Activated CD4-positive, CD25-positive, alpha-beta regulatory T cell (primary cell): ENCODE data around the gene TBL3.
"Not testable (repeated sequence)": the region's sequence is repeated elsewhere in the genome, so short reads cannot be mapped to it uniquely, and the experiment has no call there.

Experiments used
- DNase-seq, 4 experiments: peaks; one replicate each; lab custom pipeline; 2025; lab: John Stamatoyannopoulos, UW

Gene TBL3

DNA sequence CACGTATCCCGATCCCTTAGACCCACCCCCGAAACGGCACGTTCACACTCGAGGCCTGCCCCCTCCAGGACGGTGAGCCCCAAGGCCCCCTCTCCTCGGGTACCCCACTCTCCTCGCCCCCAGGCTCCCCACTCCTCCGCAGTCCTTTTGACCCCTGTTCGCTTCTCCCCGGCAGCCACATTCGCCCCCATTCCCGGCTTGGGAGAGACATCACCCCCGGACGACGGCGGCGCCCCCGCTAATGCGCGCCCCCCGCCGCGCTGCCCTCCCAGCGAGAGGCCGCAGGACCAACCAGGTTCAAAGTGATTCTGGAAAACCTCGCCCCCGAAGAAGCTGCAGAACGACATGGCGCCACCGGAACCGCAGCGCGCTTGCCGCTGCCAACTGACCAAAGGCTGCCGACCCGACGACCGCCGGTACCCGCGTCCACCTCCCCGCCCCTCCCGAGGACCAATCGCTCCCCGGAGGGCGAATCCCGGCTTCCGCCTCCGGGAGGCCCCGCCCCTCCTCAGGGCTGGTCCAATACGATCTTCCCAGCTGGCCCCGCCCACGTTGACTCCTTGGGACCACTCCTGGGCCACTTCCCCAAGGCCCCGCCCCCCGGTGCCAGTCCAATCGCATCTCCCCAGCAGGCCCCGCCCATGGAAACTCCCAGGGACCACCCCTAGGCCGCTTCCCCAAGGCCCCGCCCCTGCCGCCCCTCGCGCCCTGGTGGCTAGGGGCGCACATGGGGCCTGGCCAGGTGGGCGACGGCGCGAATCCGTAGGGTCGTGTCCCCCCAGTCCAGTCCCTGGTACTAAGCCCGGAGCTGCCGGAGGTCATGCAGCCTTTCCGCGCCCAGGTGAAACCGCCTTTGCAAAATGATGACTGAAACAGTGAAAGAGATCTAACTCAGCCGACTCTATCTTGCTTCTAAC, 28.8 kb upstream of the TBL3 start, which contains the start of gene MSRB1:
TSS of gene MSRB1 (minus strand) at position 390 of the 917 bp plus-strand sequence. CDS start at position 347, 43 bp downstream.
- peak; percentile 97 to 99 (median 98) for DNase-seq

DNA sequence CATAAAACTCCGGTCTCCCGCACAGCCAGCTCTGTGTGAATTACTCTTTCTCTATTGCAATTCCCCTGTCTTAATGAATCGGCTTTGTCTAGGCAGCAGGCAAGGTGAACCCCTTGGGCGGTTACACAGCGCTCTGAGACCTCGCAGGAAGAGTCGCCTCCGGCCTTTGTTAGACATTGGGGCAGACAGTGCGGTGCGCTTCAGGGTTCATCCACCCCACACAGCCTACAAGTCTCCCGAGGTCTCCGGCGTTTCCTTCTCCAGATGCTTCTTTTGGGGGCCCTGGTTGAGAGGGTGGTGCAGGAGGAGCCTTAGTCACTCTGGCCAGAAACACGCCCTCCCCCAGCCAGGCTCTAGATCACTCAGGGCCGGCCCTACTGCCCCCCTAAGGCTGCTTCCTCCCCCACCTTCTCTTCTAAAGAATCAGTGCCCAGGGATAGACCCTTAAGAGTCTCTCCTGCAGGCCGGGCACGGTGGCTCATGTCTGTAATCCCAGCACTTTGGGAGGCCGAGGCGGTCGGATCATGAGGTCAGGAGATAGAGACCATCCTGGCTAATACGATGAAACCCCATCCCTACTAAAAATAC, 27.1 kb upstream of the TBL3 start:
- DNase-seq = no peak

DNA sequence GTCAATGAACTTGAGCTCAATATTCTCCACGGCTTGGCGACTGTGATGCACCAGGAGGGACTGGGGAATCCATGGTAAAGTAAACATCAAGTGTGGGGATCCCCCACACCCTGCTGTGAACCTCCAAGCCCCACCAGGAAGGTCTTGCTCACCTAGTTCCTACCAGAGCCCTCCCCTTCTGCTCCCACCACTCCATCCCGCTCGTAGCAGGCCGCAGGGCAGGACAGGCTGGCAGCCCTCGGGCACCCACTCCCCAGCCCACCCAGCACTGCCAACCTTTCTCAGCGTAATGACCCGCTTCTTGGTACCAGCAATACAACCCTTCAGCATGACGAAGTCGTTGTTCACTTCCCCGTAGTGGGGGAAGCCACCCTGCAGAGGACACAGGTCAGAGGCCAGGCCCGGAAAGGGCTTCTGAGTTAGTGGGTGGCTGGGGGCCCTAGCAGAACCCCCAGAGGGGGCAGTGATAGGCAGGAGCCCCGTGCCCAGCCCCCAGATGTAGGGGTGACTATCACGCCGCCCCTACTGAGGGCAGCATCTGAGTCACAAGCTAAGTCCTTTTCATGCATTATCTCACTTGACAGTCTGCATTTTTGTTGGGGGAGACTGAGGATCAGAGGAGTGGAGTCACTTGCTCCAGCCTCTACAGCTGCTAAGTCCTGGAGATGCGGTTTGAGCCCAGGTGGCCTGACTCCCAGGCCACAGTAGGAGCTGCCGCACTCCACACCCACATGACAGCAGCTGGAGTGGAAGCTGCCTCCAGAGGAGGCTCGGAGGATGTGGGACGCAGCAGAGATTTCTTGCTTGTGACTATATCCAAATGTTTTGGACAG, 26.1 kb upstream of the TBL3 start:
- no peak for DNase-seq

DNA sequence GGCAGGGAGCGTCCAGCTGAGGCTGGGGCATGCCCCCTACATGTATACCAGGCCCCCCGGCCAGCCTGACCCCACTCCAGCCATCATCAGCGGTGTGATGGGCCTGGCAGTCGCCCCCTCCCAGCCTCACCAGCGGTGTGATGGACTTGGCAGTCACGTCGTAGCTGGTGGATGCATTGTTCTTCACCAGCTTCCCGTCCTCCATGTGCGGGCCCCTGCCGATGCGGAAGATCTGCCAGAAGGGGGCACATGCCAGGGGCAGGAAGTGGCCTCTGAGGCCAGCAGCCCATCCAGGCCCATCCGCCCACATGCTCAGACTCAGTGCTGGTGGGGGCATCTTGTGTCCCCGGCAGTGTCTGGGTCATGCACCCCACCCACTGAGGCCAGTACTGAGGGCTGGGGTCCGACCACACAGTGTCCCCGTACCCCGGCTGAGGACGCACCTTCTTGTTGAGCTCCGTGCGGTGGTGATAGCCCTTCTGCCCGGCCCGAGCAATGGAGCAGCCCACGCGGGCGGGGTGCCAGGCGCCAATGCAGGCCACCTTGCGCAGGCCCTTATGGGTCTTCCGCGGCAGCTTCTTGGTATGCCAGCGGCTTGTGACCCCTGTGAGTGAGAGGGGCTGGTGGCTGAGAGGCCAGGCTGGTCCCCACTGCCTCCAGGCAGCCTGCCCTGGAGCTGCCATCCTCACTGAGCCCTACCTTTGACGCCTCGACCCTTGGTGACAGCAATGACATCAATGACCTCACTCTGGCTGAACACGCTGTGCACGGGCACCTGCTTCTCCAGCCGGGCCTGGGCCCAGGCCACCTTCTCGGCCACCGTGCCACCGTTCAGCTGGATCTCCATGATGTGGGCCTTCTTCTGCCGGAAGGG, 25.1 kb upstream of the TBL3 start:
- DNase-seq = no peak

DNA sequence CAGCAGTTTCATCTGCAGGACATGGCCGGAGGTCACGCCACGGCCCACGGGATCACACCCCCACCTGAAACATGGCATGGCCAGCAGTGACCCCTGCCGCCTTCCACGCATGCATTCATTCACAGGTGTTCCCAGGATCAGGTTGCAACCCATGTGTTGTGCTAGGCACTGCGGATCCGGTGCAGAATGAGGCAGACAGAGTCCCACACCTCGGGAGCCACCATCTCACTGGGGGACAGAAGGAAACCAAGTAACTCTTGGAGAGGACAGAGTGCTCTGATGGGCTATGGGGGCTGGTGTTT, 24.5 kb upstream of the TBL3 start:
- no peak for DNase-seq

DNA sequence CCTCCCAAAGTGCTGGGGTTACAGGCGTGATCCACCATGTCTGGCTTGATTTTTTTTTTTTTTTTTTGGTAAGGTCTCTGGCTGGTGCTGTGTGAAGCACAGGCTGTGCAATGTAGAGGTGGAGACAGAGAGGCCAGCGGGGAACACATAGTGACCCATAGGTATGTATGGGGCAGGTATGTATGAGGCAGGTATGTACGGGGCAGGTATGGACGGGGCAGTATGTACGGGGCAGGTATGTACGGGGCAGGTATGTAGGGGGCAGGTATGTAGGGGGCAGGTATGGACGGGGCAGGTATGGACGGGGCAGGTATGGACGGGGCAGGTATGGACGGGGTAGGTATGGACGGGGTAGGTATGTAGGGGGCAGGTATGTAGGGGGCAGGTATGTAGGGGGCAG, 22.3 kb upstream of the TBL3 start:
- no peak for DNase-seq

DNA sequence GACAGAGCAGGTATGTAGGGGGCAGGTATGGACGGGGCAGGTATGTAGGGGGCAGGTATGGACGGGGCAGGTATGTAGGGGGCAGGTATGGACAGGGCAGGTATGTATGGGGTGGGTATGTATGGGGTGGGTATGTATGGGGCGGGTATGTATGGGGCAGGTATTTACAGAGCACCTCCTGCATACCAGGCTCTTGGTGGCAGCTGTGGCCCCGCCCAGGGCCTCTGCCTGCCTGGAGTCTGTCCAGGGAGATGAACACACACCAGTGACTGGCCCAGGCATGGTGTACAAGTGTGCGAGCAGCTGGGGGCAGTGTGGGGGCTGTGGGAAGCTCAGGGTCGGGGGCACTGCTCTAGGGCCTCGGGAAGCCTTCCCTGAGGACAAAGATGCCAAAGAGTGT, 21.8 kb upstream of the TBL3 start:
- DNase-seq = no peak

DNA sequence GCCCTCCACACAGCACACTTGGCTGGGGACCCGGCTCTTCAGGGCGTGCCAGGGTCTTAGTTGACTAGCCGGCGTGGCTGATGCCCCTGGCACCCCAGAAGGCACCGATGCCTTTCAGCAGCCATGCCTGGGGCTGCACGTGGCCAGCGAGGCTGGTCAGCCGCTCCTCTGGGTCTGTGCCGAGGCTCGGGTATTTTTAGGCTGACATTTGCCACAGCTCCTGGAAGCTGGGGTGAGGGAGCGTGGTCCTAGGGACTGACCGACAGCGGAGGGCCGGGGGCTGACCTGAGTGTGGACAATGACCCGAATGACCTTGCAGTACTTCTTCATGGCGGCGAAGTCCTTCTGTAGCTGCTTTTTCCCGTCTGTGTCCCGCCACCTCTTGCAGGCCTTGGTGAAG, 21.3 kb upstream of the TBL3 start:
- no peak for DNase-seq

DNA sequence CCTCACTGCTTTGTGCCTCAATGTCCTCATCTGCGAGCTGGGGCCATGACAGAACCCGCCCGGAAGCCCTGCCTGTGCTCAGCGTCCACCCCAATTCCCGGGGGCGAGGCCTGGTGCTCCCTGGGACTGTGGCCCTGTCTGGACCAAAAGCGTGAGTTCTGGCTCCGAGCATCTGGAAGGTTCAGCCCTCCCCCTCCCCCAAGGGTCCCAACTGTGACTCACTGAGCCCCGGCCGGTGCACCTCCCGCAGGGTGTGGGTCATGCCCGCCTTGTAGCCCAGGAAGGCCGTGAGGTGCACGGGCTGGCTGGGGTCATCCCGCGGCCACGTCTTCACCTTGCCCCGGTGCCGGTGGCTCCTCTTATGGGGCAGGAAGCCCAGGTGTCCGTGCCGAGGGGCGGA, 18.1 kb upstream of the TBL3 start:
- no peak for DNase-seq

DNA sequence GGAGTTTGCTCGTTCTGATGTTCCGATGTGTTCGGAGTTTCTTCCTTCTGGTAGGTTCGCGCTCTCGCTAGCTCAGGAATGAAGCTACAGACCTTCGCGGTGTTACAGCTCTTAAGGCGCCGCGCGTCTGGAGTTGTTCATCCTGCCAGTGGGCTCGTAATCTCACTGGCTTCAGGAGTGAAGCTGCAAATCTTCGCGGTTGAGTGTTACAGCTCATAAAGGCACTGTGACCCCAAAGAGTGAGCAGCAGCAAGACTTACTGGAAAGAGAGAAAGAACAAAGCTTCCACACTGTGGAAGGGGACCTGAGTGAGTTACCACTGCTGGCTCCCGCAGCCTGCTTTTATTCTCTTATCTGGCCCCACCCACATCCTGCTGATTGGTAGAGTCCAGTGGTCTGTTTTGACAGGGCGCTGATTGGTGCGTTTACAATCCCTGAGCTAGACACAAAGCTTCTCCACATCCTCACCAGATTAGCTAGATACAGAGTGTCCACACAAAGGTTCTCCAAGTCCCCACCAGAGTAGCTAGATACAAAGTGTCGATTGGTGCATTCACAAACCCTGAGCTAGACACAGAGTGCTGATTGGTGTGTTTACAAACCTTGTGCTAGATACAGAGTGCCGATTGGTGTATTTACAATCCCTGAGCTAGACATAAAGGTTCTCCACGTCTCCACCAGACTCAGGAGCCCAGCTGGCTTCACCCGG, 14.3 kb upstream of the TBL3 start:
- not testable (repeated sequence) for DNase-seq

DNA sequence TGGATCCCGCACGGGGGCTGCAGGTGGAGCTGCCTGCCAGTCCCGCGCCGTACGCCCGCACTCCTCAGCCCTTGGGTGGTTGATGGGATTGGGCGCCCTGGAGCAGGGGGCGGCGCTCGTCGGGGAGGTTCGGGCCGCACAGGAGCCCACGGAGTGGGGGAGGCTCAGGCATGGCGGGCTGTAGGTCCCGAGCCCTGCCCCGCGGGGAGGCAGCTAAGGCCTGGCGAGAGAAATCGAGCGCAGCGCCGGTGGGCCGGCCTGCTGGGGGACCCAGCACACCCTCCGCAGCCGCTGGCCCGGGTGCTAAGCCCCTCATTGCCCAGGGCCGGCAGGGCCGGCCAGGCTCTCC, 13.7 kb upstream of the TBL3 start:
- not testable (repeated sequence) for DNase-seq

DNA sequence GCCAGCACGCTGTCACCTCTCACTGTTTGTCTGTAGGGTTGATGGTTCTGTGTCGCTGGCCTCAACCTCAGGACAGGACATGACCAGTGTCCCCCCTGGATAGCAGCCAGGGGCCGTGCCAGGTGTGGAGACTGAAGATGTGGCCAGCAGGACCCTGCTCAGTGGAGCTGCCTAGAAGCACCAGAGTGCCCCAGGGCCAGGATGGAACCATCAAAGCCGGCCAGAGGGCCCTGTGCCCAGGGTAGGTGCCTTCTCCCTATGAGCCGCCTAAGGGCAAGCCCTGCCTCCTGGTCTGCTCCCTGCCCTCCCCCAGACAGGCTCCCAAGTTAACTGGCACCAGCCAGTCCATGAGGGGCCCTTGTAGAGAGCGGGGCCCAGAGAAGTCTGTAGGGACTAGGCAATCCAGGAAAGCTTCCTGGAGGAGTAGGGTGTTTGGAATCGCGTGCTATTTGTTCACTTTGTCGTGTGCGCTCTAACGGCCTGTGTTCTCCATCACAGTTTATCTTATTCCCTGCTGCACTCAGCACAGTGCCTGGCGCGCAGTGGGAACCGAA, 13.1 kb upstream of the TBL3 start:
- DNase-seq = no peak

DNA sequence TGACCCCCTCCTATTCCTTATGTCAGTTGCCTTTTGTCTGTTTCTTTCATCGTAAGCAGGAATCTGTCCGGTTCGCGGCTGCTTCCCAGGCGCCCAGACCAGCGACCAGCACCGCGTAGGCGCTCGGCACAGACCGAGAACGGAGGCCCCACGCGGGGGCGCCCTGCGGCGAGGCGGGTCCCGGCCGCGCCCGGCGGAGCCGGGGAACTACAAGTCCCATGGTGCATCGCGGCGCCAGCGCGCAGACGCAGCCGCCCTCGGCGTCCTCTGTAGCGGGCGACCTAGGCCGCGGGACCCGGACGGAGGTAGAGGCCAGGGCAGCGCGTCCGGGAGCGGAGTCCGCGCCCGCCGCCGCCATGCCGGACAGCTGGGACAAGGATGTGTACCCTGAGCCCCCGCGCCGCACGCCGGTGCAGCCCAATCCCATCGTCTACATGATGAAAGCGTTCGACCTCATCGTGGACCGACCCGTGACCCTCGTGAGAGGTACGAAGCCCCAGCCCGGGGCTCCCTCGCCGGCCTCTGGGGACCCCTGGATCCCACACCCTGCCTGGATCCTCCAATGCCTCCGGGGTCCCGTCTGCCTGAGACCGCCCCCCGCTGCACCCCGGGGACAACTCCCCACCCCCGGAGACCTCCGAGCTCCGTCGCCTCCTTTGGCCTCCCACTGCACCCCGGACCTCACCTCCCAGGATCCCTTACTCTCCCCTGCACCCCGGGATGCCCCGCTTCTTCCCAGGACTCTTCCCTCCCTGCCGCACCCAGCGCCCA, 12.4 kb upstream of the TBL3 start, which contains the start of gene NDUFB10:
TSS of gene NDUFB10 (plus strand) at position 270 of the 771 bp plus-strand sequence. CDS start at position 357, 87 bp downstream.
- peak; percentile 86 to 89 (median 88) for DNase-seq

DNA sequence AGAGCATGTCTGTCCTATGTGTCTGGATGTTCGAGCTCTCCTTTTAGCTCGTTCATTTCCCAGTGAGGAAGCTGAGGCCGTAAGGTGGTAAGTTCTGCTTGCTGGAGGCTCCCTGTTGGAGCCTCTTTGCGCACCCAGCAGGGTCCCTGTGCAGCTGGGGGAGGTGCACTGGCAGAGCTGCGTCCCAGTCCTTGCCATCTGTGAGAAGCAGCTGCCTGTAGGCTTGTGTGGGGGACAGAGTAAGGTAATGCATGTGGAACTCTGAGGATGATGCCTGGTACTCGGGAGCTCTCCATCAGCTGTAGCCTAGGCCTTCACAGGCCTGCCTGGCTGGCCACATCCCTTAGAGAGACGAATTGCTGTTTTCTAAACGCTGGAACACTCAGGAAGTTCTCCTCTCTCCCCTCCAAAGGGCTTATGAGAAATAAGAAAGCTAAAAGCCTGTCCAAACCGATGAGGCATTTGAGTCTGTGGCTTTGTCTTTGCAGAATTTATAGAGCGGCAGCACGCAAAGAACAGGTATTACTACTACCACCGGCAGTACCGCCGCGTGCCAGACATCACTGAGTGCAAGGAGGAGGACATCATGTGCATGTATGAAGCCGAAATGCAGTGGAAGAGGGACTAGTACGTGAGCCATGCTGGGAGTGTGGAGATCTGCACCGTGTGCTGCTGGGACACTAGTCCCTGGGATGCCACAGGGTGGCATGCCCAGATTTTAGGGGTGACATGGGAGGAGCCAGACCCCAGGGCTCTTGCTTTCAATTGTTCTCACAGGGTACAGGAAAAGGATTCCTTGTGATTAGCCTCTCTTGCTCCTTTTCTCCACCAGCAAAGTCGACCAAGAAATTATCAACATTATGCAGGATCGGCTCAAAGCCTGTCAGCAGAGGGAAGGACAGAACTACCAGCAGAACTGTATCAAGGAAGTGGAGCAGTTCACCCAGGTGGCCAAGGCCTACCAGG, 10.9 kb upstream of the TBL3 start:
- peak in 1 of 4 experiments; percentile 46 for DNase-seq

DNA sequence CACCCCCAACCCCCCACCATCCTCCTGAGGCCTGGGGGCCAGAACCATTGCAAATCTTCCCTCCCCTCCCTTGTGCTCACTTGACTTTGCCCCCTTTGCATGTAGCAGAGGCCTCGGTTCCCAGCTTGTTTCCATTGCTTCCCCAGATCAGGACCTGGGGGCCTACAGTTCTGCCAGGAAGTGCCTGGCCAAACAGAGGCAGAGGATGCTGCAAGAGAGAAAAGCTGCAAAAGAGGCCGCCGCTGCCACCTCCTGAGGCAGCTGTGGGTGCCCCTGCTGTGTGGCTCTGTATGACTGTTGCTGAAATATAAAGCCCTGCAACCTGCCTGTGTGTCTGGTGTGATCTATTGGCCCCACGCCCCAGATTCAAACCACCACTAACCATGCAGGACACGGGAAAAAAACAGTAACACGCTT, 10.2 kb upstream of the TBL3 start:
- no peak for DNase-seq

DNA sequence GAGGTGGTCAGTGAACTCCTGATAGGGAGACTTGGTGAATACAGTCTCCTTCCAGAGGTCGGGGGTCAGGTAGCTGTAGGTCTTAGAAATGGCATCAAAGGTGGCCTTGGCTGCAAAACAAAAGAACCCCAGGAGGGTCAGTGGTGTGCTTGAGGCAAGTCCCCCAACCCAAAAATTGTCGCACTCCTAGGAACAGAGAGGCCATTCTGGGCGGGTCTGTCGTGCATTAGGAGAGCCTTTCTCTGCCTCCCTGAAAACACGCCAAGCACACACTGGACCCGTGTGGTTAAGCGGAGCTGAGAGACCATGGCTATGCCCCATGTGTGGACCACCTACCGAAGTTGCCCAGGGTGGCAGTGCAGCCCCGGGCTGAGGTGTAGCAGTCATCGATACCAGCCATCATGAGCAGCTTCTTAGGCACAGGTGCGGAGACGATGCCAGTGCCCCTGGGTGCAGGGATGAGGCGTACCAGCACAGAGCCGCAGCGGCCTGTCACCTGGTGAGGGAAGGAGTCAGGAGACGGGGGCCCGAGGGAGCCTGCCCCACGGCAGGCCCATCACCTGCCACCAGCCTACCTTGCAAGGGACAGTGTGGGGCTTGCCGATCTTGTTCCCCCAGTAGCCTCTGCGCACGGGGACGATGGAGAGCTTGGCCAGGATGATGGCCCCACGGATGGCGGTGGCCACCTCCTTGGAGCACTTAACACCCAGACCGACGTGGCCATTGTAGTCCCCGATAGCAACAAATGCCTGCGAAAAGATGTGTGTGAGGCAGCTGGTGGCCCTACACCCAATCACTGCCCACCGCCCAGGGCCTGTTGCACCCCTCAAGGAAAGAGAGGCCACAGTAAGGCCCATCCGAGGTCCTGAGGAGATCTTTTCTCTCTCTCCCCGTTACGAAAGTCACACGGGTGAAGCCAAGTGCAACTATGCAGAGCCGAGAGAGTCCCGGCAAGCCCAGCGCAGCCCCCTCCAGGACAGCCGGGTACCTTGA, 9.4 kb upstream of the TBL3 start:
- not testable (repeated sequence) for DNase-seq

DNA sequence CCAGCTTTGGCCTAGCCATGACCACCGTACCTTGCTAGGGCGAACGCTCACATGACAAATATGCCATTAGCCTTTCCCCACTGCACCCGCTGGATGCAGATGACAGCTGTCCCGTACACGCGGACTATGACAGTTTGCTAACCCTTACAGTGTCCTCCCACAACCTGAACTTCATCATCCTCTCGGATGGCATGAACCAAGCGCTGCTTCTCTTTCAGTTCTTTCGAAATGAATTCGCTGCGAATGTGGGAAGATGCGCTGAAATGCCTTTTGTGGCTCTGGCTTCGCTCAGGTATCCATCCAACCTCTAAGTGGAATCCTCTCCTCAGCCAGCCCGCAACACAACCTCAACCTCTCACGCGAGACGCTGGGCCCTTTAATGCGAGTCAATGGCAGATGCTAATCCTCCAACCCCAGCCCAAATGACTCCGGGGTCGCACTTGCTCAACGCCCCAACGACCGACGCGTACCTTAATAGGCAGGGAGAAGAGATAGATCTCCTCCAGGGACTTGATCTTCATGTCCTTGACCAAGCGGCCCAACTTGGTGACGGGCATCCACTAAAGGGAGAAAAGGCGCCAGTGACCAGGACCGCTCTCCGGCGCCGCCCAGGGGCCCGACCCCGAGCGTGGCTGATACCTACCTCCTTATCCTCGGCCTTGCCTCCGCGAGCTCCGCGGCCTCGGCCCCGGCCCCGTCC, 7.9 kb upstream of the TBL3 start:
- no peak for DNase-seq
